Smooth muscle cell of the pulmonary artery (primary cell): ENCODE results near the gene GUCD1. TPM values are rescaled to one million over a fixed set of nuclear protein-coding genes. Genes with fewer than 3 reads are reported as not detected.

ENCODE experiments used
- total RNA-seq: library from RNA; depleted of rRNA; stranded (reverse); fragments of >200 nt; gene quantifications from 2 replicates; pipeline ENCODE4 v1.2.3, GENCODE V29; 2014

GUCD1 gene
- total RNA-seq = 130 and 154 TPM in 2 replicates

GRCh38 chr22:24554313-24555164 is at the start of gene GUCD1:
Gene GUCD1 (minus strand): TSS chr22:24555138. CDS start chr22:24554991, 147 bp downstream.

GRCh38 chr22:24602847-24603769 is 48.2 kb upstream of the GUCD1 start, which contains the start of gene GGT1:
Gene GGT1 (plus strand): TSS chr22:24603193. CDS start chr22:24611082, 7,889 bp downstream.

GRCh38 chr22:24592851-24593558 is 38.1 kb upstream of the GUCD1 start, which contains the start of gene LRRC75B:
Gene LRRC75B (minus strand): TSS chr22:24593073. CDS start chr22:24593039, 34 bp downstream.

GRCh38 chr22:24555165-24556039 is 464 bp upstream of the GUCD1 start, which contains the start of gene SNRPD3:
Gene SNRPD3 (plus strand): TSS chr22:24555999. CDS start chr22:24557675, 1,676 bp downstream.

GRCh38 chr22:24494528-24495364 is 60.2 kb downstream of the GUCD1 start, which contains the start of gene UPB1:
Gene UPB1 (plus strand): TSS chr22:24495332. CDS start chr22:24495404, 72 bp downstream.

Other genes starting within 250 kb of the GUCD1 start
- 1.6 and 2.5 TPM in 2 replicates for gene ADORA2A, start 127.5 kb downstream of the GUCD1 start, total RNA-seq
- gene UPB1, start 59.8 kb downstream of the GUCD1 start, total RNA-seq = under 0.01 and 0.03 TPM in 2 replicates
- 147 and 155 TPM in 2 replicates for gene SNRPD3, start 861 bp upstream of the GUCD1 start, total RNA-seq
- gene LRRC75B, start 37.9 kb upstream of the GUCD1 start, total RNA-seq = 4.1 and 5.2 TPM in 2 replicates
- 0.83 and 1.2 TPM in 2 replicates for gene GGT1, start 48.1 kb upstream of the GUCD1 start, total RNA-seq
- gene PIWIL3, start 219.6 kb upstream of the GUCD1 start, total RNA-seq = under 0.01 TPM in 1 of 2 replicates, not detected in the other